Keratinocyte (primary cell): ENCODE results near the gene CRADD. TPM values are rescaled to one million over a fixed set of nuclear protein-coding genes. Genes with fewer than 3 reads are reported as not detected.

Experiments
- DNase-seq: peaks from one replicate; pipeline ENCODE4 v3.0.0-alpha.2; 2011; ENCODE audit warnings: low read depth, missing footprints, low spot score
- FAIRE-seq: peaks from 2 replicates; lab custom pipeline; 2011; peaks lifted over from hg19 to GRCh38; lab: Jason Lieb, UNC
- H2AFZ ChIP-seq: 2 replicates; pipeline ENCODE4 v1.6.0; 2012; ENCODE audit warnings: low read length, control low read depth, inconsistent platforms; ENCODE audit not compliant: control insufficient read depth
- H3K27ac ChIP-seq: 2 replicates; pipeline ENCODE4 v1.5.1; 2011; ENCODE audit warnings: low read length; ENCODE audit not compliant: control insufficient read depth, insufficient read depth
- H3K27me3 ChIP-seq: 3 replicates; pipeline ENCODE4 v1.6.0; 2011; ENCODE audit warnings: low read length; ENCODE audit not compliant: control insufficient read depth, insufficient read depth; ENCODE audit errors: extremely low read depth
- H3K36me3 ChIP-seq, 2 experiments: 2 replicates in 1 of 2; 3 replicates in 1 of 2; pipeline ENCODE4 v1.5.1; 2011; ENCODE audit warnings: low read length in 2 of 2, mild to moderate bottlenecking in 1 of 2; ENCODE audit not compliant: control insufficient read depth in 2 of 2, insufficient read depth in 2 of 2; ENCODE audit errors: extremely low read depth in 1 of 2
- H3K4me1 ChIP-seq: 3 replicates; pipeline ENCODE4 v1.5.1; 2011; ENCODE audit warnings: low read length; ENCODE audit not compliant: control insufficient read depth, insufficient read depth; ENCODE audit errors: extremely low read depth
- H3K4me2 ChIP-seq: 3 replicates; pipeline ENCODE4 v1.6.0; 2011; ENCODE audit warnings: low read depth, low read length; ENCODE audit not compliant: control insufficient read depth, insufficient read depth; ENCODE audit errors: extremely low read depth
- H3K4me3 ChIP-seq, 3 experiments: fragments of 200-600 bp in 1 of 3; sonication (generic) in 1 of 3; 2 replicates in 2 of 3; 3 replicates in 1 of 3; pipeline ENCODE4 v1.5.1; 2011 to 2016; ENCODE audit warnings: low read length in 3 of 3, mild to moderate bottlenecking in 3 of 3, control low read depth in 2 of 3, inconsistent platforms in 1 of 3, low read depth in 1 of 3, mixed read lengths in 1 of 3, mixed run types in 1 of 3, moderate library complexity in 1 of 3; ENCODE audit not compliant: control insufficient read depth in 2 of 3, insufficient read depth in 2 of 3; ENCODE audit errors: extremely low read depth in 1 of 3
- H3K79me2 ChIP-seq: 2 replicates; pipeline ENCODE4 v1.6.0; 2012; ENCODE audit warnings: low read length; ENCODE audit not compliant: control insufficient read depth, insufficient read depth
- H3K9ac ChIP-seq: 3 replicates; pipeline ENCODE4 v1.6.0; 2011; ENCODE audit warnings: low read length; ENCODE audit not compliant: control insufficient read depth, insufficient read depth; ENCODE audit errors: extremely low read depth
- H3K9me1 ChIP-seq: 3 replicates; pipeline ENCODE4 v1.6.0; 2011; ENCODE audit warnings: low read length; ENCODE audit not compliant: control insufficient read depth, insufficient read depth; ENCODE audit errors: extremely low read depth
- H3K9me3 ChIP-seq: 2 replicates; pipeline ENCODE4 v1.5.1; 2012; ENCODE audit warnings: low read depth, low read length; ENCODE audit not compliant: control insufficient read depth
- H4K20me1 ChIP-seq: 3 replicates; pipeline ENCODE4 v1.6.0; 2011; ENCODE audit warnings: low read length; ENCODE audit not compliant: control insufficient read depth, insufficient read depth; ENCODE audit errors: extremely low read depth
- EZH2 ChIP-seq: IDR thresholded peaks from one replicate; pipeline ENCODE4 v1.6.1; 2012; ENCODE audit warnings: inconsistent platforms, mild to moderate bottlenecking, low read length, moderate library complexity
- dilution Hi-C: fragments of 300-500 bp; cut with MboI; formaldehyde crosslinking; loops from one replicate; pipeline ENCODE4 v1.7.0; 2020; ENCODE audit warnings: low sequenced_read_pairs; ENCODE audit not compliant: extremely low pct_ligation_motif_present
- polyA plus RNA-seq, 5 experiments: library from polyadenylated mRNA; depleted of rRNA in 3 of 5; stranded (reverse) in 3 of 5; stranded (forward) in 1 of 5; unstranded in 1 of 5; fragments of >200 nt; gene quantifications; 1 replicate in 1 of 5; 2 replicates in 3 of 5; 3 replicates in 1 of 5; pipeline versions ENCODE4 v1.2.1 to v1.2.3, GENCODE V29; 2011 to 2012; ENCODE audit warnings: missing spikeins in 2 of 5, low read depth in 1 of 5, low replicate concordance in 1 of 5
- TF ChIP-seq, protein P1 (sequence below), 3 experiments: IDR thresholded peaks in 1 of 3; conservative IDR thresholded peaks in 1 of 3; optimal IDR thresholded peaks in 1 of 3; 2 replicates in 2 of 3; 3 replicates in 1 of 3; pipeline versions ENCODE3 to v1.5.1; 2011; ENCODE audit warnings: low read length in 3 of 3, mild to moderate bottlenecking in 3 of 3, moderate library complexity in 2 of 3, control low read depth in 1 of 3, inconsistent platforms in 1 of 3; ENCODE audit not compliant: insufficient read depth in 2 of 3; ENCODE audit errors: extremely low read depth in 1 of 3

Gene CRADD
- polyA plus RNA-seq, 1 donor (not counting 4 experiments of a cell fraction or from before 2014, with no cell fraction given), result 11.2 TPM

DNA sequence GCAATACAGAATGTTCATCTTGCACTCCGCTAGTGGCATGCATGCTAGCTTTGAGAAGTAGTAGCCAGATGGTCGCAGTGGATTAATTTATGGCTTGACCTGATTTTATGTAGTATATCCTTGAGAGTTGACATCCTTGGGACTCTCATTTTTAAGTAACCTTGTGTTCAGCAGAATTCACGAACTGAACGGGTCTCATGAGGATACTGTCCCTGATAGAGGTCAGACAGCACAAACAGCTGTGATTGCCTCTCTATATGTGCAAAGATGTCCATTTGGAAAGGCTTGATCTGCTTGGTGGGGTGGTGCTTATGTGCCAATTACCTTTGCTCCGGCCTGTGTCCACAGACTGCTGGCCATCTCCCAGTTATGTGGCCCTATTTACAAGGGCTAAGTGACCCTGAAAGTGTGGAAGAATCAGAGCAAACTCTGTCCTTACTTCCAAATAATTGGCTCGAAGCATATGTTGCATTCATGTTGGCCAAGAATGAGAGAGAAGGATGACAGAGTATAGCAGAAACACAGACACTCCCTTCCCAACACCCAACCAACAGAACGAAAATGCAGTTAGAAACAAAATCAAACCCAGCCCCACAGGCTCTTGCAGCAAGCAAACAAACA is 167.1 kb downstream of the CRADD start:
- H3K4me2 ChIP-seq, result no peak overlapping the region
- H3K4me1 ChIP-seq, result no peaks in the 10 kb centered on the region
- TF ChIP-seq EZH2, result no peak
- TF ChIP-seq, protein P1, sequence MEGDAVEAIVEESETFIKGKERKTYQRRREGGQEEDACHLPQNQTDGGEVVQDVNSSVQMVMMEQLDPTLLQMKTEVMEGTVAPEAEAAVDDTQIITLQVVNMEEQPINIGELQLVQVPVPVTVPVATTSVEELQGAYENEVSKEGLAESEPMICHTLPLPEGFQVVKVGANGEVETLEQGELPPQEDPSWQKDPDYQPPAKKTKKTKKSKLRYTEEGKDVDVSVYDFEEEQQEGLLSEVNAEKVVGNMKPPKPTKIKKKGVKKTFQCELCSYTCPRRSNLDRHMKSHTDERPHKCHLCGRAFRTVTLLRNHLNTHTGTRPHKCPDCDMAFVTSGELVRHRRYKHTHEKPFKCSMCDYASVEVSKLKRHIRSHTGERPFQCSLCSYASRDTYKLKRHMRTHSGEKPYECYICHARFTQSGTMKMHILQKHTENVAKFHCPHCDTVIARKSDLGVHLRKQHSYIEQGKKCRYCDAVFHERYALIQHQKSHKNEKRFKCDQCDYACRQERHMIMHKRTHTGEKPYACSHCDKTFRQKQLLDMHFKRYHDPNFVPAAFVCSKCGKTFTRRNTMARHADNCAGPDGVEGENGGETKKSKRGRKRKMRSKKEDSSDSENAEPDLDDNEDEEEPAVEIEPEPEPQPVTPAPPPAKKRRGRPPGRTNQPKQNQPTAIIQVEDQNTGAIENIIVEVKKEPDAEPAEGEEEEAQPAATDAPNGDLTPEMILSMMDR (optimal IDR thresholded peaks at IDR 0.05 in 1 of 3, IDR thresholded peaks at IDR 0.05 in 1 of 3, conservative IDR thresholded peaks at IDR 0.05 in 1 of 3; ENCODE audit: extremely low read depth in 1 of 3, insufficient read depth in 2 of 3, low read length in 3 of 3), result no peak
- H3K27me3 ChIP-seq, result no peaks in the 10 kb centered on the region
- no peaks in the 10 kb centered on the region for H3K9me1 ChIP-seq
- H3K9ac ChIP-seq, result no peak overlapping the region
- no peak for FAIRE-seq
- H3K36me3 ChIP-seq, result no peaks in the 10 kb centered on the region
- H2AFZ ChIP-seq, result no peak overlapping the region
- no peaks in the 10 kb centered on the region for H4K20me1 ChIP-seq
- no peaks in the 10 kb centered on the region for H3K9me3 ChIP-seq
- dilution Hi-C loops, result no loop called here
- no peak overlapping the region for H3K4me3 ChIP-seq
- DNase-seq, result no peak
- no peak overlapping the region for H3K27ac ChIP-seq
- H3K79me2 ChIP-seq, result no peaks in the 10 kb centered on the region

DNA sequence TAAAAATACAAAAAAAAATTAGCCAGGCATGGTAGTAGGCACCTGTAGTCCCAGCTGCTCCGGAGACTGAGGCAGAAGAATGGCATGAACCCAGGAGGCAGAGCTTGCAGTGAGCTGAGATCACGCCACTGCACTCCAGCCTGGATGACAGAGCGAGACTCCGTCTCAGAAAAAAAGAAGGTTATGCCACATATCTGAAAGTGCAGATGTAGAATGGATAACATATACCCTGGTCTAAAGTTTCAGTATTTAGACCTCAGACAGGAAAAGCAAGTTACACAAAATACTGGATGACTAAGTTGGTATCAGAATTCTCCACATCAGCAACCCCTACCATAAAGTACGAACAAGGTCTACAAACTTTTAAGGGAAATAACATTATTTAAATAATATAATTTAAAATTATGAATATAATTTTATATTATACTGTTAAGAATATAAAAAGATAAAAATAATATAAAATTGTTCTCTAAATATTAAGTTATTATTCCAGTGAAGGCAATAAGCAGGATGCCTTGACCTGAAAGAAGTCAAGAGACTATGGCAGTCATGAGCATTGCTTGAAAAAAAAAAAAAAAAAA is 169.9 kb downstream of the CRADD start:
- H3K36me3 ChIP-seq, result no peaks in the 10 kb centered on the region
- FAIRE-seq, result no peak
- H4K20me1 ChIP-seq, result no peaks in the 10 kb centered on the region
- no peaks in the 10 kb centered on the region for H3K9me3 ChIP-seq
- H3K9me1 ChIP-seq, result no peaks in the 10 kb centered on the region
- H2AFZ ChIP-seq, result no peak overlapping the region
- no peak overlapping the region for H3K4me2 ChIP-seq
- H3K27ac ChIP-seq, result no peak overlapping the region
- H3K79me2 ChIP-seq, result no peaks in the 10 kb centered on the region
- no peaks in the 10 kb centered on the region for H3K4me1 ChIP-seq
- dilution Hi-C loops, result no loop called here
- DNase-seq, result no peak
- no peak overlapping the region for H3K4me3 ChIP-seq
- H3K9ac ChIP-seq, result no peak overlapping the region
- TF ChIP-seq EZH2, result no peak
- TF ChIP-seq, protein P1 (optimal IDR thresholded peaks at IDR 0.05 in 1 of 3, IDR thresholded peaks at IDR 0.05 in 1 of 3, conservative IDR thresholded peaks at IDR 0.05 in 1 of 3; ENCODE audit: extremely low read depth in 1 of 3, insufficient read depth in 2 of 3, low read length in 3 of 3), result no peak
- no peaks in the 10 kb centered on the region for H3K27me3 ChIP-seq
